Common myeloid progenitor, CD34-positive (primary cell): Measurements from ENCODE around the gene RPL7L1.

Source experiments
- CTCF ChIA-PET: fragments of 350-600 bp; sonication (Branson Sonifier 250); formaldehyde crosslinking; loops from one replicate; lab custom pipeline; 2021; ENCODE audit warnings: antibody characterized with exemption; lab: Charles Lee
- POLR2A ChIA-PET: fragments of 350-600 bp; sonication (Branson Sonifier 250); formaldehyde crosslinking; loops from one replicate; lab custom pipeline; 2021; ENCODE audit warnings: antibody characterized with exemption; lab: Charles Lee
- DNase-seq, 3 donors: peaks; one replicate each; pipeline versions ENCODE4 v3.0.0 to v3.0.0-alpha.2; 2013
- H3K27ac ChIP-seq, 2 experiments: 1 replicate in 1 of 2; 2 replicates in 1 of 2; pipeline ENCODE4 v1.7.0; 2013; ENCODE audit warnings: inconsistent platforms in 2 of 2, low read length in 2 of 2, mild to moderate bottlenecking in 2 of 2, low read depth in 1 of 2, moderate library complexity in 1 of 2; ENCODE audit not compliant: severe bottlenecking in 2 of 2, insufficient read depth in 1 of 2, poor library complexity in 1 of 2
- H3K27me3 ChIP-seq, 5 experiments: replicated peaks in 2 of 5; 1 replicate in 3 of 5; 2 replicates in 2 of 5; pipeline versions ENCODE4 v1.6.1 to v1.7.0; 2013; ENCODE audit warnings: low read length in 4 of 5, mild to moderate bottlenecking in 2 of 5, moderate library complexity in 2 of 5, inconsistent platforms in 1 of 5; ENCODE audit not compliant: insufficient read depth in 5 of 5, control insufficient read depth in 4 of 5
- H3K36me3 ChIP-seq, 4 experiments: 1 replicate in 2 of 4; 2 replicates in 2 of 4; pipeline versions ENCODE4 v1.6.1 to v1.7.0; 2013; ENCODE audit warnings: low read length in 3 of 4, control low read depth in 1 of 4, mild to moderate bottlenecking in 1 of 4; ENCODE audit not compliant: control insufficient read depth in 4 of 4, insufficient read depth in 4 of 4
- H3K4me1 ChIP-seq, 4 experiments: 1 replicate in 3 of 4; 2 replicates in 1 of 4; pipeline versions ENCODE4 v1.6.1 to v1.7.1; 2013; ENCODE audit warnings: low read length in 3 of 4, mild to moderate bottlenecking in 3 of 4, control low read depth in 1 of 4, inconsistent platforms in 1 of 4, moderate library complexity in 1 of 4; ENCODE audit not compliant: control insufficient read depth in 4 of 4, insufficient read depth in 4 of 4; ENCODE audit errors: control extremely low read depth in 1 of 4
- H3K4me3 ChIP-seq, 7 experiments: 1 replicate in 4 of 7; 2 replicates in 3 of 7; pipeline versions ENCODE4 v1.5.1 to v1.7.0; 2013; ENCODE audit warnings: mild to moderate bottlenecking in 7 of 7, low read length in 6 of 7, moderate library complexity in 6 of 7, inconsistent platforms in 2 of 7, low read depth in 2 of 7, control low read depth in 1 of 7; ENCODE audit not compliant: insufficient read depth in 4 of 7, control insufficient read depth in 1 of 7; ENCODE audit errors: extremely low read depth in 1 of 7
- H3K9me3 ChIP-seq, 5 experiments: 1 replicate in 4 of 5; 2 replicates in 1 of 5; pipeline versions ENCODE4 v1.6.1 to v1.7.1; 2013; ENCODE audit warnings: low read length in 4 of 5, mild to moderate bottlenecking in 2 of 5, inconsistent platforms in 1 of 5, low read depth in 1 of 5, moderate library complexity in 1 of 5; ENCODE audit not compliant: control insufficient read depth in 4 of 5, insufficient read depth in 2 of 5; ENCODE audit errors: control extremely low read depth in 1 of 5
- whole genome bisulfite sequencing: methylation state at CpG from one replicate; pipeline ENCODE4 v1.1.5; 2013; ENCODE audit not compliant: insufficient coverage; 5-methylcytosine and 5-hydroxymethylcytosine counted together

Gene RPL7L1

GRCh38 chr6:42848700-42849099 is 30.7 kb upstream of the RPL7L1 start:
- POLR2A ChIA-PET: no interaction called here
- CTCF ChIA-PET: no interaction called here
- no peak overlapping the region for H3K27ac ChIP-seq
- H3K36me3 ChIP-seq: peaks cover 3 to 23% (median 11%) of the 10 kb centered on the region in 4 experiments
- no peaks in the 10 kb centered on the region for H3K27me3 ChIP-seq
- no peaks in the 10 kb centered on the region for H3K9me3 ChIP-seq
- 100% methylated on average over 3 of the region's 4 CpGs for WGBS
- H3K4me3 ChIP-seq: no peak overlapping the region
- no peaks in the 10 kb centered on the region for H3K4me1 ChIP-seq
- no peak for DNase-seq

GRCh38 chr6:42851599-42851998 is 27.8 kb upstream of the RPL7L1 start:
- DNase-seq: no peak
- Histone ChIP-seq H3K4me3 (no peak overlapping the region), H3K36me3 (peaks cover 14 to 42% (median 24%) of the 10 kb centered on the region in 4 experiments), H3K4me1 (no peaks in the 10 kb centered on the region), H3K27ac (no peak overlapping the region), H3K27me3 (no peaks in the 10 kb centered on the region), H3K9me3 (no peaks in the 10 kb centered on the region)
- POLR2A ChIA-PET: interaction anchor here (0.6 kb wide), 2 partner anchors 160 to 660 kb away, joined by 3 to 4 read pairs; no protein-coding TSS in a partner anchor
- WGBS: no CpG with 5 or more reads among the region's 2 CpGs
- CTCF ChIA-PET: interaction anchor here (1.2 kb wide), 1 partner anchor 11 kb away, joined by 4 read pairs; no protein-coding TSS in a partner anchor

GRCh38 chr6:42860036-42860435 is 19.4 kb upstream of the RPL7L1 start:
- WGBS: no CpG with 5 or more reads among the region's 1 CpG

DNA sequence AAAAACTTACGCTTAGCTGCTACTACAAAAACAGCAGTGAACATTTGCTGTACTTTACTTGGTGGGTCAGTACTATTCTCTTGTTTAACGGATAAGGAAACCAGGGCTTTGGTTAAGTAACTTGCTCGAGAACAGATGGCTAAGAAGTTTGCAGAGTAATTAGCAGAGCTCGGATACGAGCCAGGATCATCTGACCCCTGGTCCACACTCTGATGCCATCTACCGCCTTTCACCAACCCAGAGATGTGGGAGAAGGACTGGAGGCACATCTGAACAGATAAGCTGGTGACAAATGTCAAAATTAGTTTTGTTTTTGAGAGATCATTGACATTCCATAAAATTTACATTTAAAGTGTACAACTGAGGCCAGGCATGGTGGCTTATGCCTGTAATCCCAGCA is 18.9 kb upstream of the RPL7L1 start:
- CTCF ChIA-PET: interaction anchor here (0.8 to 1.6 kb wide), 5 partner anchors 11 to 198 kb away, joined by 3 to 5 read pairs (median 3); no protein-coding TSS in a partner anchor
- Histone ChIP-seq H3K36me3 (peaks cover 26 to 75% (median 46%) of the 10 kb centered on the region in 4 experiments), H3K4me1 (no peaks in the 10 kb centered on the region), H3K4me3 (no peak overlapping the region), H3K9me3 (no peaks in the 10 kb centered on the region), H3K27ac (no peak overlapping the region), H3K27me3 (no peaks in the 10 kb centered on the region)
- no peak for DNase-seq
- POLR2A ChIA-PET: no interaction called here
- WGBS: 100% methylated on average over 6 of the region's 6 CpGs

More at GRCh38 chr6:42860036-42860435, 19.4 kb upstream of the RPL7L1 start:
- ChIA-PET CTCF (interaction anchor here (0.8 to 1.6 kb wide), 5 partner anchors 11 to 197 kb away, joined by 3 to 5 read pairs (median 3); no protein-coding TSS in a partner anchor), POLR2A (no interaction called here)
- no peak for DNase-seq
- no peaks in the 10 kb centered on the region for H3K4me1 ChIP-seq
- no peak overlapping the region for H3K4me3 ChIP-seq
- H3K27me3 ChIP-seq: no peaks in the 10 kb centered on the region
- peaks cover 29 to 76% (median 48%) of the 10 kb centered on the region in 4 experiments for H3K36me3 ChIP-seq
- H3K27ac ChIP-seq: no peak overlapping the region
- H3K9me3 ChIP-seq: no peaks in the 10 kb centered on the region

DNA sequence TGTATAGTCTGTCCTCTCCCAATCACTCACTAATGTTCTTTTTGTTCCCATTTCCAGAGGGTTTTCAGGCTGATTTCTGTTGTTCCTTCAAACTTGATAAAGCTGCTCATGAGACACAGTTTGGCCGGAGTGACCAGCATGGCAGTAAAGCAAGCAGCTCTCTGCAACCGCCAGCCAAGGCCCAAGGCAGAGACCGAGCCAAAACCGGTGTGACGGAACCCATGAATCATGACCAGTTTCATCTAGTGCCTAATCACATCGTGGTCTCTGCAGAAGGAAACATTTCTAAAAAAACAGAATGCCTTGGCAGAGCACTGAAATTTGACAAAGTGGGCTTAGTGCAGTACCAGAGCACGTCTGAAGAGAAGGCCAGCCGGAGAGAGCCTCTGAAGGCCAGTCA is 14.8 kb upstream of the RPL7L1 start:
- WGBS: 85% methylated on average over 8 of the region's 8 CpGs

GRCh38 chr6:42870145-42870936 is 9.1 kb upstream of the RPL7L1 start:
- no peaks in the 10 kb centered on the region for H3K4me1 ChIP-seq
- CTCF ChIA-PET: interaction anchor here (1.4 to 1.7 kb wide), 2 partner anchors 26 to 207 kb away, joined by 4 read pairs; no protein-coding TSS in a partner anchor
- no peaks in the 10 kb centered on the region for H3K27me3 ChIP-seq
- H3K36me3 ChIP-seq: peaks cover 0 to 26% (median 25%) of the 10 kb centered on the region in 4 experiments
- no peak overlapping the region for H3K4me3 ChIP-seq
- no peak for DNase-seq
- POLR2A ChIA-PET: no interaction called here
- no peak overlapping the region for H3K27ac ChIP-seq
- WGBS: 89% methylated on average over 1 of the region's 2 CpGs
- no peaks in the 10 kb centered on the region for H3K9me3 ChIP-seq

More for the DNA sequence above, 14.8 kb upstream of the RPL7L1 start:
- no peaks in the 10 kb centered on the region for H3K9me3 ChIP-seq
- no peaks in the 10 kb centered on the region for H3K4me1 ChIP-seq
- POLR2A ChIA-PET: no interaction called here
- no peak overlapping the region for H3K4me3 ChIP-seq
- no peaks in the 10 kb centered on the region for H3K27me3 ChIP-seq
- peaks cover 20 to 67% (median 55%) of the 10 kb centered on the region in 4 experiments for H3K36me3 ChIP-seq
- DNase-seq: no peak
- CTCF ChIA-PET: interaction anchor here (0.6 to 1.5 kb wide), 3 partner anchors 15 to 203 kb away, joined by 3 read pairs; no protein-coding TSS in a partner anchor
- no peak overlapping the region for H3K27ac ChIP-seq

DNA sequence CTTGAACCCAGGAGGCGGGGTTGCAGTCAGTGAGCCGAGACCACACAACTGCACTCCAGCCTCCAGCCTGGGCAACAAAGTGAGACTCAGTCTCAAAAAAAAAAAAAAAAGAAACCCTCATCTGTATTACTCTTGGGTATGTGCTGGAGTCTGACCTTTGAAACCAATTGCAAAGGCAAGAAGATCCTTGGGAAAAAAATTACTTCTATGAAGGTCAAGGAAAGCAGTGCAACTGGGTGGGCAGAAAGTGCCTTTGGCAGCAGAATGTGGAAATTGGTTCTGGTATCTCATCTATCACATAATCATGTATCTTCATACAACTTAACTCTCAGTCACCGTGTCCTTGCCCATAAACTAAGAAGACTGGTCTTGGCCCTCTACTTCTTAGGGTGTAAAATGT is 7.7 kb upstream of the RPL7L1 start:
- ChIA-PET POLR2A (no interaction called here), CTCF (no interaction called here)
- H3K4me3 ChIP-seq: no peak overlapping the region
- H3K9me3 ChIP-seq: no peaks in the 10 kb centered on the region
- H3K27me3 ChIP-seq: no peaks in the 10 kb centered on the region
- H3K4me1 ChIP-seq: no peaks in the 10 kb centered on the region
- no peak overlapping the region for H3K27ac ChIP-seq
- peaks cover 0 to 15% (median 14%) of the 10 kb centered on the region in 4 experiments for H3K36me3 ChIP-seq
- WGBS: no CpG with 5 or more reads among the region's 3 CpGs
- no peak for DNase-seq
